Measurements from ENCODE around the gene ZNF81. TPM values are rescaled to one million over a fixed set of nuclear protein-coding genes. Genes with fewer than 3 reads are reported as not detected.

The ZNF81 gene
- total and polyA plus RNA-seq, 2 of the 4 experiments (the other 2 are of a cell fraction), result 2.1 to 4.5 TPM

GRCh38 chrX:47862680-47863079 lies 26.0 kb downstream of the ZNF81 start:
- Histone ChIP-seq H3K14ac (replicated peaks; ENCODE audit: low read depth, low read length) (no peak overlapping the region), H3K9ac (ENCODE audit: low read depth, low read length) (no peak overlapping the region), H2BK15ac (ENCODE audit: low read depth, low read length) (no peak overlapping the region), H2BK5ac (ENCODE audit: low read depth, low read length, poor library complexity, severe bottlenecking) (no peak overlapping the region), H3K4me2 (ENCODE audit: low read depth, low read length) (no peak overlapping the region), H3K27ac (ENCODE audit: insufficient read depth, low read length) (no peak overlapping the region), H4K5ac (ENCODE audit: low read depth, low read length) (no peak overlapping the region), H4K20me1 (ENCODE audit: insufficient read depth, low read length) (no peaks in the 10 kb centered on the region), H2AK5ac (ENCODE audit: low read depth, low read length) (no peak overlapping the region), H3K4me3 (ENCODE audit: insufficient read depth, low read depth, low read length) (no peak overlapping the region), H3K4me1 (ENCODE audit: control insufficient read depth, insufficient read depth, low read length) (no peaks in the 10 kb centered on the region), H3K9me1 (ENCODE audit: insufficient read depth, low read length) (no peaks in the 10 kb centered on the region), H2BK20ac (ENCODE audit: low read depth, low read length) (no peak overlapping the region), H4K91ac (ENCODE audit: insufficient read depth, low read depth, low read length) (no peak overlapping the region), H2AFZ (replicated peaks; ENCODE audit: low read length, poor library complexity) (no peak overlapping the region), H3K18ac (ENCODE audit: low read depth, low read length) (no peak overlapping the region), H3K36me3 (ENCODE audit: control insufficient read depth, insufficient read depth, low read length) (no peaks in the 10 kb centered on the region), H3K56ac (ENCODE audit: extremely low read depth, insufficient read depth, low read length) (no peak overlapping the region), H2AK9ac (replicated peaks; ENCODE audit: low read depth, low read length, poor library complexity) (no peak overlapping the region), H3K4ac (ENCODE audit: low read depth, low read length) (no peak overlapping the region), H3K23ac (ENCODE audit: low read depth, low read length) (no peak overlapping the region), H3K79me1 (ENCODE audit: low read depth in 1 of 2, low read length in 2 of 2) (no peaks in the 10 kb centered on the region), H3K9me3 (ENCODE audit: control insufficient read depth, insufficient read depth, low read length) (no peaks in the 10 kb centered on the region), H4K8ac (ENCODE audit: low read depth in 2 of 2, low read length in 2 of 2) (no peak overlapping the region), H2BK120ac (ENCODE audit: low read depth, low read length) (no peak overlapping the region), H3K27me3 (ENCODE audit: control insufficient read depth, insufficient read depth, low read length) (no peaks in the 10 kb centered on the region)
- dilution Hi-C loops (cut with HindIII; ENCODE audit: low sequenced_read_pairs, unreplicated experiment) (no loop called here), in situ Hi-C loops (cut with MboI; ENCODE audit: low sequenced_read_pairs) (no loop called here), intact Hi-C loops (cut with micrococcal nuclease) (no loop called here)
- WGBS, 2 experiments (ENCODE audit: extremely low coverage in 2 of 2, insufficient read length in 1 of 2), result no CpG with 5 or more reads among the region's 2 CpGs
- BruUV-seq (replicated peaks), result no TSS peak
- ATAC-seq (ENCODE audit: low read depth) (no peak), DNase-seq (no peak)
- TF ChIP-seq MXI1 (IDR thresholded peaks at IDR 0.05; ENCODE audit: borderline replicate concordance, low read depth, low read length) (no peak), SMC3 (IDR thresholded peaks at IDR 0.05; ENCODE audit: low read depth, low read length) (no peak), CHD1 (IDR thresholded peaks at IDR 0.05; ENCODE audit: low read depth, low read length) (no peak), CEBPB (IDR thresholded peaks at IDR 0.05; ENCODE audit: low read depth, low read length) (no peak), MAFK (IDR thresholded peaks at IDR 0.05; ENCODE audit: low read depth, low read length) (no peak)
- TF ChIP-seq, protein P1, sequence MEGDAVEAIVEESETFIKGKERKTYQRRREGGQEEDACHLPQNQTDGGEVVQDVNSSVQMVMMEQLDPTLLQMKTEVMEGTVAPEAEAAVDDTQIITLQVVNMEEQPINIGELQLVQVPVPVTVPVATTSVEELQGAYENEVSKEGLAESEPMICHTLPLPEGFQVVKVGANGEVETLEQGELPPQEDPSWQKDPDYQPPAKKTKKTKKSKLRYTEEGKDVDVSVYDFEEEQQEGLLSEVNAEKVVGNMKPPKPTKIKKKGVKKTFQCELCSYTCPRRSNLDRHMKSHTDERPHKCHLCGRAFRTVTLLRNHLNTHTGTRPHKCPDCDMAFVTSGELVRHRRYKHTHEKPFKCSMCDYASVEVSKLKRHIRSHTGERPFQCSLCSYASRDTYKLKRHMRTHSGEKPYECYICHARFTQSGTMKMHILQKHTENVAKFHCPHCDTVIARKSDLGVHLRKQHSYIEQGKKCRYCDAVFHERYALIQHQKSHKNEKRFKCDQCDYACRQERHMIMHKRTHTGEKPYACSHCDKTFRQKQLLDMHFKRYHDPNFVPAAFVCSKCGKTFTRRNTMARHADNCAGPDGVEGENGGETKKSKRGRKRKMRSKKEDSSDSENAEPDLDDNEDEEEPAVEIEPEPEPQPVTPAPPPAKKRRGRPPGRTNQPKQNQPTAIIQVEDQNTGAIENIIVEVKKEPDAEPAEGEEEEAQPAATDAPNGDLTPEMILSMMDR (conservative IDR thresholded peaks at IDR 0.05; ENCODE audit: low read depth, low read length), result no peak
- ChIA-PET CTCF (interaction anchor here (0.8 kb wide), 1 partner anchor 10 kb away, joined by 3 read pairs; no protein-coding TSS in a partner anchor), POLR2A (ENCODE audit: unreplicated experiment) (no interaction called here)
